HEK293 (cell line): Measurements from ENCODE around the gene GRK3.

Source experiments
- CTCF ChIA-PET: fragments of 350-600 bp; formaldehyde crosslinking; extraction: SDS; loops from one replicate; lab custom pipeline; 2021; ENCODE audit warnings: antibody characterized with exemption; lab: Yijun Ruan, JAX
- POLR2A ChIA-PET: fragments of 300-600 bp; formaldehyde crosslinking; extraction: SDS; loops from one replicate; lab custom pipeline; 2020; ENCODE audit warnings: antibody characterized with exemption, inconsistent platforms; lab: Yijun Ruan, JAX
- H3K27ac ChIP-seq: fragments of 200-500 bp; sonication (Bioruptor generic); 2 replicates; pipeline ENCODE4 v1.5.1; 2014; ENCODE audit warnings: low read depth, low read length, control low read depth, inconsistent platforms; ENCODE audit errors: extremely low read depth
- H3K36me3 ChIP-seq, 2 experiments: fragments of 200-500 bp in 1 of 2; sonication (Bioruptor generic) in 1 of 2; 1 replicate in 1 of 2; 2 replicates in 1 of 2; pipeline ENCODE4 v1.5.1; 2014 to 2017; ENCODE audit warnings: inconsistent platforms in 2 of 2, low read length in 2 of 2; ENCODE audit not compliant: control insufficient read depth in 2 of 2, insufficient read depth in 1 of 2
- H3K4me1 ChIP-seq: fragments of 200-500 bp; sonication (Bioruptor generic); 2 replicates; pipeline ENCODE4 v1.5.1; 2014; ENCODE audit warnings: mild to moderate bottlenecking, low read length, inconsistent platforms; ENCODE audit not compliant: control insufficient read depth, insufficient read depth
- H3K4me3 ChIP-seq: 2 replicates; pipeline ENCODE4 v1.5.1; 2011; ENCODE audit warnings: low read depth, mild to moderate bottlenecking, control low read depth, low read length, moderate library complexity
- H3K9me3 ChIP-seq: fragments of 200-500 bp; sonication (Bioruptor generic); 2 replicates; pipeline ENCODE4 v1.5.1; 2014; ENCODE audit warnings: low read depth, low read length, inconsistent platforms; ENCODE audit not compliant: control insufficient read depth, insufficient read depth
- BCL11A ChIP-seq: fragments of 450-650 bp; formaldehyde crosslinking; IDR thresholded peaks from 2 replicates; pipeline ENCODE4 v1.5.1; 2016; ENCODE audit warnings: low read depth, missing biosample characterization, missing genetic modification characterization
- BCL6B ChIP-seq: fragments of 450-650 bp; formaldehyde crosslinking; IDR thresholded peaks from 2 replicates; pipeline ENCODE4 v1.5.1; 2017; ENCODE audit warnings: missing biosample characterization, missing genetic modification characterization
- YY2 ChIP-seq: fragments of 450-650 bp; formaldehyde crosslinking; IDR thresholded peaks from 2 replicates; pipeline ENCODE4 v1.5.1; 2016; ENCODE audit warnings: missing biosample characterization, missing genetic modification characterization
- ZBTB11 ChIP-seq: fragments of 450-650 bp; formaldehyde crosslinking; conservative IDR thresholded peaks from 2 replicates; pipeline ENCODE4 v1.5.1; 2016; ENCODE audit warnings: low read depth, missing biosample characterization, missing genetic modification characterization
- ZIC2 ChIP-seq: fragments of 450-650 bp; formaldehyde crosslinking; IDR thresholded peaks from 2 replicates; pipeline ENCODE4 v1.5.1; 2016; ENCODE audit warnings: missing biosample characterization, missing genetic modification characterization
- ZNF133 ChIP-seq: fragments of 450-650 bp; formaldehyde crosslinking; IDR thresholded peaks from 2 replicates; pipeline ENCODE4 v1.5.1; 2016; ENCODE audit warnings: missing biosample characterization, missing genetic modification characterization
- ZNF174 ChIP-seq: fragments of 450-650 bp; formaldehyde crosslinking; IDR thresholded peaks from 2 replicates; pipeline ENCODE4 v1.5.0; 2017; ENCODE audit warnings: missing biosample characterization, mild to moderate bottlenecking, missing genetic modification characterization
- ZNF26 ChIP-seq: fragments of 450-650 bp; formaldehyde crosslinking; IDR thresholded peaks from 2 replicates; pipeline ENCODE4 v1.5.1; 2016; ENCODE audit warnings: missing biosample characterization, missing genetic modification characterization
- ZNF274 ChIP-seq, 2 experiments: fragments of 200-500 bp in 1 of 2; fragments of 450-650 bp in 1 of 2; sonication (Bioruptor generic) in 1 of 2; formaldehyde crosslinking in 1 of 2; IDR thresholded peaks; 2 replicates each; pipeline versions ENCODE4 v1.5.1 to v1.6.1; 2014 to 2016; ENCODE audit warnings: borderline replicate concordance in 1 of 2, inconsistent platforms in 1 of 2, low read length in 1 of 2, missing biosample characterization in 1 of 2, missing genetic modification characterization in 1 of 2
- ZNF292 ChIP-seq: fragments of 450-650 bp; formaldehyde crosslinking; IDR thresholded peaks from 2 replicates; pipeline ENCODE4 v1.5.1; 2016; ENCODE audit warnings: low read depth, missing biosample characterization, missing genetic modification characterization, borderline replicate concordance
- ZNF404 ChIP-seq: fragments of 450-650 bp; formaldehyde crosslinking; IDR thresholded peaks from 2 replicates; pipeline ENCODE4 v1.5.1; 2017; ENCODE audit warnings: missing biosample characterization, missing genetic modification characterization
- ZNF433 ChIP-seq: fragments of 450-650 bp; formaldehyde crosslinking; IDR thresholded peaks from 2 replicates; pipeline ENCODE4 v1.5.1; 2016; ENCODE audit warnings: missing biosample characterization, missing genetic modification characterization, low read depth
- ZNF473 ChIP-seq: fragments of 450-650 bp; formaldehyde crosslinking; IDR thresholded peaks from 2 replicates; pipeline ENCODE4 v1.5.1; 2017; ENCODE audit warnings: missing biosample characterization, missing genetic modification characterization
- ZNF488 ChIP-seq: fragments of 450-650 bp; formaldehyde crosslinking; IDR thresholded peaks from 2 replicates; pipeline ENCODE4 v1.5.1; 2016; ENCODE audit warnings: missing biosample characterization, missing genetic modification characterization
- ZNF513 ChIP-seq: fragments of 450-650 bp; IDR thresholded peaks from 2 replicates; pipeline ENCODE4 v1.5.1; 2018; ENCODE audit warnings: missing biosample characterization, missing genetic modification characterization
- ZNF521 ChIP-seq: fragments of 450-650 bp; formaldehyde crosslinking; IDR thresholded peaks from 2 replicates; pipeline ENCODE4 v1.5.1; 2017; ENCODE audit warnings: missing biosample characterization, mild to moderate bottlenecking, missing genetic modification characterization
- ZNF530 ChIP-seq: fragments of 450-650 bp; formaldehyde crosslinking; IDR thresholded peaks from 2 replicates; pipeline ENCODE4 v1.5.1; 2016; ENCODE audit warnings: low read depth, missing biosample characterization, missing genetic modification characterization
- ZNF639 ChIP-seq: fragments of 450-650 bp; formaldehyde crosslinking; IDR thresholded peaks from 2 replicates; pipeline ENCODE4 v1.5.1; 2016; ENCODE audit warnings: missing biosample characterization, missing genetic modification characterization
- ZNF664 ChIP-seq: fragments of 450-650 bp; formaldehyde crosslinking; IDR thresholded peaks from 2 replicates; pipeline ENCODE4 v1.5.1; 2016; ENCODE audit warnings: missing biosample characterization, missing genetic modification characterization
- ZNF747 ChIP-seq: fragments of 450-650 bp; formaldehyde crosslinking; IDR thresholded peaks from 2 replicates; pipeline ENCODE4 v1.5.1; 2016; ENCODE audit warnings: missing biosample characterization, missing genetic modification characterization

The GRK3 gene

GRCh38 chr22:25709758-25710157 lies 145.3 kb downstream of the GRK3 start:
- Histone ChIP-seq H3K9me3 (no peaks in the 10 kb centered on the region), H3K36me3 (peaks cover 0 to 3% of the 10 kb centered on the region in 2 experiments; a peak in 1 of 3 replicates), H3K4me1 (no peaks in the 10 kb centered on the region), H3K4me3 (no peak overlapping the region)
- CTCF ChIA-PET, result interaction anchor here (0.6 kb wide), 1 partner anchor 246 kb away, joined by 4 read pairs; no protein-coding TSS in a partner anchor
- POLR2A ChIA-PET, result no interaction called here
- no peak for TF ChIP-seq ZNF133 (tag by site-specific recombination)
- TF ChIP-seq ZNF404 (tag by site-specific recombination), result no peak
- no peak for TF ChIP-seq ZNF664 (tag by site-specific recombination)
- no peak for TF ChIP-seq ZNF639 (tag by site-specific recombination)
- TF ChIP-seq ZNF521 (tag by site-specific recombination), result no peak
- TF ChIP-seq BCL6B (tag by site-specific recombination), result no peak
- no peak for TF ChIP-seq ZNF174 (tag by site-specific recombination)
- no peak for TF ChIP-seq ZNF292
- no peak for TF ChIP-seq ZNF513
- TF ChIP-seq ZNF26 (tag by site-specific recombination), result no peak
- no peak for TF ChIP-seq ZBTB11
- TF ChIP-seq ZNF747, result no peak
- TF ChIP-seq ZNF274 (IDR thresholded peaks at IDR 0.05; ENCODE audit: low read length), result no peak
- TF ChIP-seq ZNF274 (tag by site-specific recombination; IDR thresholded peaks at IDR 0.05; ENCODE audit: borderline replicate concordance), result no peak
- TF ChIP-seq ZNF433 (tag by site-specific recombination), result no peak
- no peak for TF ChIP-seq ZIC2 (tag by site-specific recombination)
- no peak for TF ChIP-seq ZNF530 (tag by site-specific recombination)
- no peak for TF ChIP-seq ZNF473 (tag by site-specific recombination)
- TF ChIP-seq BCL11A, result no peak
- TF ChIP-seq ZNF488, result no peak
- no peak for TF ChIP-seq YY2 (tag by site-specific recombination)
- TF ChIP-seq, all 188 proteins: peak for 0
- no peak overlapping the region for H3K27ac ChIP-seq
